ENCODE measurements around the gene CHRNA4. TPM values are rescaled to one million over a fixed set of nuclear protein-coding genes. Genes with fewer than 3 reads are reported as not detected.

CHRNA4 gene
- total RNA-seq, 4 donors from 2014 or later = not detected

GRCh38 chr20:63406617-63407245 is 45.6 kb upstream of the CHRNA4 start:
- Histone ChIP-seq H3K4me1 (no peaks in the 10 kb centered on the region), H3K27ac (no peak overlapping the region), H3K4me3 (no peak overlapping the region), H3K27me3 (no peaks in the 10 kb centered on the region), H3K36me3 (no peaks in the 10 kb centered on the region), H3K9me3 (no peaks in the 10 kb centered on the region)
- no peak for DNase-seq
- TF ChIP-seq, protein P1, sequence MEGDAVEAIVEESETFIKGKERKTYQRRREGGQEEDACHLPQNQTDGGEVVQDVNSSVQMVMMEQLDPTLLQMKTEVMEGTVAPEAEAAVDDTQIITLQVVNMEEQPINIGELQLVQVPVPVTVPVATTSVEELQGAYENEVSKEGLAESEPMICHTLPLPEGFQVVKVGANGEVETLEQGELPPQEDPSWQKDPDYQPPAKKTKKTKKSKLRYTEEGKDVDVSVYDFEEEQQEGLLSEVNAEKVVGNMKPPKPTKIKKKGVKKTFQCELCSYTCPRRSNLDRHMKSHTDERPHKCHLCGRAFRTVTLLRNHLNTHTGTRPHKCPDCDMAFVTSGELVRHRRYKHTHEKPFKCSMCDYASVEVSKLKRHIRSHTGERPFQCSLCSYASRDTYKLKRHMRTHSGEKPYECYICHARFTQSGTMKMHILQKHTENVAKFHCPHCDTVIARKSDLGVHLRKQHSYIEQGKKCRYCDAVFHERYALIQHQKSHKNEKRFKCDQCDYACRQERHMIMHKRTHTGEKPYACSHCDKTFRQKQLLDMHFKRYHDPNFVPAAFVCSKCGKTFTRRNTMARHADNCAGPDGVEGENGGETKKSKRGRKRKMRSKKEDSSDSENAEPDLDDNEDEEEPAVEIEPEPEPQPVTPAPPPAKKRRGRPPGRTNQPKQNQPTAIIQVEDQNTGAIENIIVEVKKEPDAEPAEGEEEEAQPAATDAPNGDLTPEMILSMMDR (IDR thresholded peaks at IDR 0.05) = no peak
- no peak for TF ChIP-seq POLR2A (IDR thresholded peaks at IDR 0.05)

GRCh38 chr20:63406011-63406410 is 44.9 kb upstream of the CHRNA4 start:
- no peaks in the 10 kb centered on the region for H3K27me3 ChIP-seq
- DNase-seq = no peak

DNA sequence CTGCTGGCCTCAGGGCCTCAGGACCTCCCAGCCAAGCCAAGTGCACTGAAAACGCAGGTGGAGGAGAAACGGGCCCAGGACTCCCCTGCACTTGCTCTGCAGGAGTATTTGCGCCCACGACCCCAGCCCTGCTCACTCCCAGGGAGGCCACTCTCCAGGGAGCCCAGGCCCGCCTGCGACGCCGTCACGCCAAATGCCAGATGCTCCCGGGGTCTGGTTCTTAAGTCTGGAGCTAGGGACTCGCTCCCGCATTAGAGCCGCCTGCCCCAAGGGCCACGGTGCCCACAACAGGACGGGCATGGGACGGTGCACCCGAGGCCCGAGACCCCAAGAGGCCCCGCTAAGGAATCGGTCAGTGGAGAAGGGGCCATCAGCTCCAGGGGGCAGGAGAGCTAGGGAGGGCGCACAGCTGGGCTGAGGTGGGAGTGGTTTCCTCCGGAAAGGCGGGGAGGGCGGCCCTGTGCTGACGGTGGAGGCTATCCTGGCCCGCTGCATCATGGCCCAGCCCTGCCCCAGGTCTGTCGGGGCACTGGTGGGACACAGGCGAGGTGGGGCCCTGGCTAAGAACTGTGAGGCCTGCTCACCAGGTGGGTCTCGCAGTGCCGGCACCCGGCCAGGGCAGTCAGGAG is 44.1 kb upstream of the CHRNA4 start:
- TF ChIP-seq, protein P1 (IDR thresholded peaks at IDR 0.05) = no peak
- TF ChIP-seq POLR2A (IDR thresholded peaks at IDR 0.05) = no peak
- H3K4me1 ChIP-seq = no peaks in the 10 kb centered on the region
- no peak for DNase-seq
- no peak overlapping the region for H3K4me3 ChIP-seq
- H3K27me3 ChIP-seq = no peaks in the 10 kb centered on the region
- no peaks in the 10 kb centered on the region for H3K36me3 ChIP-seq
- no peaks in the 10 kb centered on the region for H3K9me3 ChIP-seq
- no peak overlapping the region for H3K27ac ChIP-seq

More at GRCh38 chr20:63406011-63406410, 44.9 kb upstream of the CHRNA4 start:
- H3K4me1 ChIP-seq = no peaks in the 10 kb centered on the region
- no peak overlapping the region for H3K4me3 ChIP-seq
- no peaks in the 10 kb centered on the region for H3K9me3 ChIP-seq
- no peak for TF ChIP-seq POLR2A (IDR thresholded peaks at IDR 0.05)
- TF ChIP-seq, protein P1 (IDR thresholded peaks at IDR 0.05) = no peak
- no peaks in the 10 kb centered on the region for H3K36me3 ChIP-seq
- H3K27ac ChIP-seq = no peak overlapping the region

DNA sequence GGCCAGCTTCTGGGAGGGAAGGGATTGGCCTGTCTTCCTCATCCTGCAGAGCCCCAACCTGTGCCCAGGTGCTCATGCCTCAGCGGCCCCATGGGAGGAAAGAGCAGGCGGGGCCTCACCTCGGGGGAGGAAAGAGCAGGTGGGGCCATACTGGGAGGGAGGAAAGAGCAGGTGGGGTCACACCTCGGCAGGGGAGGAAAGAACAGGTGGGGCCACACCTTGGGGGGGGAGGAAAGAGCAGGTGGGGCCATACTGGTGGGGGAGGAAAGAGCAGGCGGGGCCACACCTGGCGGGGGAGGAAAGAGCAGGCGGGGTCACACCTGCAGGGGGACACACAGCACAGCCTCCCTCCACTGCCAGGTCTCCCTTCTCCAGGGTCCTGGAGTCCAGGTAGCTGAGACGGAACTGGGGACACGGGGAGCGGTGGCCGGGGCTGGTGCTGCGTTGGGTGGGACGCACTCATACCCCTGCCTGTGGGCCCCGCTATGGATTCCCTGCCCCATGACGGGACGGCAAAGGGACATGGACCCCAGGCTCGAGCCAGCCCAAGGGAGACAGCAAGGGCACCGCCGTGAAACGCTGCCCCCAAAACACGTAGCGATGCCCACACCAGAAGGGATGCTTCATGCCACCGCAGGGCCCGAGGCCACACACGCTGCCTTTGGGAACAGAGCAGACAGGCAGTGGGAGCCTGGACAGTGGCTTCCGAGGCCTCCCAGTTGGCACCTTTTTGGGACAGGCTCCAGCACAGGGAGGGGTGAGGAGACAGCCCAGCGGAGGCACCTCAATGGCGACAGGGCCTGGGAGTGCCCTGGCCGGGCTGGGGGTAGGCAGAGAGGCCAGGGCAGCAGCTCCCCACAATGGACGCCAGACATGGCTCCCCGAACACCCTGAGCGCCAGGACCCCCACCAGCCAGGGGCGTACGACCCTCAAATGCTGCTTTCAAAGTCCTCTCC is 43.3 kb upstream of the CHRNA4 start:
- TF ChIP-seq, protein P1 (IDR thresholded peaks at IDR 0.05) = no peak
- TF ChIP-seq POLR2A (IDR thresholded peaks at IDR 0.05) = no peak
- H3K27ac ChIP-seq = no peak overlapping the region
- no peaks in the 10 kb centered on the region for H3K4me1 ChIP-seq
- H3K4me3 ChIP-seq = no peak overlapping the region
- H3K27me3 ChIP-seq = no peaks in the 10 kb centered on the region
- H3K36me3 ChIP-seq = no peaks in the 10 kb centered on the region
- no peaks in the 10 kb centered on the region for H3K9me3 ChIP-seq
- no peak for DNase-seq

- Histone ChIP-seq H3K9me3 (no peaks in the 10 kb centered on the region), H3K27ac (no peak overlapping the region), H3K36me3 (no peaks in the 10 kb centered on the region), H3K27me3 (no peaks in the 10 kb centered on the region), H3K4me3 (no peak overlapping the region), H3K4me1 (no peaks in the 10 kb centered on the region)
- TF ChIP-seq POLR2A (IDR thresholded peaks at IDR 0.05) = no peak
- TF ChIP-seq, protein P1 (IDR thresholded peaks at IDR 0.05) = no peak
- DNase-seq = no peak
Measured at GRCh38 chr20:63403403-63404105, 42.4 kb upstream of the CHRNA4 start.
